Hair follicle dermal papilla cell (primary cell): Measurements from ENCODE around the gene CLIP4. TPM values are rescaled to one million over a fixed set of nuclear protein-coding genes. Genes with fewer than 3 reads are reported as not detected.

ENCODE experiments used
- total RNA-seq: library from RNA; depleted of rRNA; stranded (reverse); fragments of >200 nt; gene quantifications from 2 replicates; pipeline ENCODE4 v1.2.3, GENCODE V29; 2012

Gene CLIP4, protein sequence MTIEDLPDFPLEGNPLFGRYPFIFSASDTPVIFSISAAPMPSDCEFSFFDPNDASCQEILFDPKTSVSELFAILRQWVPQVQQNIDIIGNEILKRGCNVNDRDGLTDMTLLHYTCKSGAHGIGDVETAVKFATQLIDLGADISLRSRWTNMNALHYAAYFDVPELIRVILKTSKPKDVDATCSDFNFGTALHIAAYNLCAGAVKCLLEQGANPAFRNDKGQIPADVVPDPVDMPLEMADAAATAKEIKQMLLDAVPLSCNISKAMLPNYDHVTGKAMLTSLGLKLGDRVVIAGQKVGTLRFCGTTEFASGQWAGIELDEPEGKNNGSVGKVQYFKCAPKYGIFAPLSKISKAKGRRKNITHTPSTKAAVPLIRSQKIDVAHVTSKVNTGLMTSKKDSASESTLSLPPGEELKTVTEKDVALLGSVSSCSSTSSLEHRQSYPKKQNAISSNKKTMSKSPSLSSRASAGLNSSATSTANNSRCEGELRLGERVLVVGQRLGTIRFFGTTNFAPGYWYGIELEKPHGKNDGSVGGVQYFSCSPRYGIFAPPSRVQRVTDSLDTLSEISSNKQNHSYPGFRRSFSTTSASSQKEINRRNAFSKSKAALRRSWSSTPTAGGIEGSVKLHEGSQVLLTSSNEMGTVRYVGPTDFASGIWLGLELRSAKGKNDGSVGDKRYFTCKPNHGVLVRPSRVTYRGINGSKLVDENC
- 56.3 and 72.7 TPM in 2 replicates for total RNA-seq

DNA sequence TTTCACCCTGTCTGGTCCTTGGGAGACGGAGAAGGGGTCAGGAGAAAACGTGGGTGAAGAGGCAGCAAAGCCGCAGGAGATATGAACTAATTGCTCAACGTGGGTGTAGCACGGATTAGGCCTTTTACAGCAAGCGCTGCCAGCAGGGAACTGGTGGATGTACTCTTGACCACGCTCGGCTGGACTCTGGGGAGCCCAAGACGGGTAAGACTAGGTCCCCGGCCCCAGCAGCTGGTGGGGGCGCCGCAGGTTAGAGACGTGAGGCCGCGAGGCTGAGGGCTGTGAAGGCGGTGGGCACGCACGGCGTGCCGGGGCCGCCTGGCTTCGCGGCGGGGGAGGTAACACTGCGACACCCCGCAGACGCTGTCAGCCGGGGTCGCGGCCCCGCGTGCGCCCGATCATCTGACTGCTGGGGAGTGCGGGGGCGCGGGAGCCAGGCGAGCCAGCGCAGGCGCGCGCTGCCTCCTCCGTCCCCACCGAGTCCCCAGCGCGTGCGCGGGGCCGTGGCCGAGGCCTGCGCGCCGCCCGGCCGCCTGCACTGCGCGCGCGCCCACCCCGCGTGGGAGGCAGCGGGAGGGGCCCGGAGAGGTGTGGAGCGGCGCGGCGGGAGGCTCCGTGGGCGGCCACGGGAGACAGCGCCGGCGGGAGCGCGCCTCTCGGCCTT, at the start of gene CLIP4:
CLIP4 (plus strand) TSS at position 470 of the 664 bp plus-strand sequence. CDS start 5,974 bp downstream, outside the sequence.

DNA sequence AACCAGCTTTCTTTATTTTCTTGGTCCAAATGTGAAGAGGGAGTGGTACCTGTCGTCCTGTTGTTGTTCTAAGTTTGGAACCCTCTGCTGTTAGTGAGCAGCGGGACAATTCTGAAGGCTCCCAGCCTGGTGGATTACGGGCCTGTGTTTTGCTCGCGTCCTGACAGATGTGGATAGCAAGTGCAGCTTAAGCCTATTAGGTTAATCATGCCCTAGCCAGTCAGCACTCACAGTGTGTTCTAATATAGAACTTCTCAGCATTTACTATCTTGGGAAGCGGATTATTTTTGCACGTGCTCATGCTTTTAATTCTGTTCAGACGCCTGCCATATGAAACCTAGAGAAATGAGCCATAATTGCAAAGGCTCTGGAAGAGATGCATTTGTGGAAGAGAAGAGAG, 40.8 kb upstream of the CLIP4 start, which contains the start of gene PCARE:
PCARE (minus strand) TSS at position 113 of the 400 bp plus-strand sequence. CDS start 262 bp downstream, outside the sequence.

Other genes with a start within 250 kb of the CLIP4 start
- 11.7 and 13.3 TPM in 2 replicates for gene TRMT61B, start 245.1 kb upstream of the CLIP4 start, total RNA-seq
- 79.3 and 87.1 TPM in 2 replicates for gene WDR43, start 220.7 kb upstream of the CLIP4 start, total RNA-seq
- under 0.01 TPM in 1 of 2 replicates, not detected in the other for gene TOGARAM2, start 134.1 kb upstream of the CLIP4 start, total RNA-seq
- not detected in 2 replicates for gene PCARE, start 40.9 kb upstream of the CLIP4 start, total RNA-seq